ENCODE results near the gene GSC2. TPM values are rescaled to one million over a fixed set of nuclear protein-coding genes. Genes with fewer than 3 reads are reported as not detected.
"Not testable (repeated sequence)": the region's sequence is repeated elsewhere in the genome, so short reads cannot be mapped to it uniquely, and the experiment has no call there.

GSC2 gene
- total RNA-seq, 5 donors from 2014 or later (not counting 1 experiment from before 2014, with no cell fraction given): not detected

- ChIA-PET POLR2A (no interaction called here), CTCF (no interaction called here)
- ATAC-seq (replicated peaks in 1 of 4): no peak
- Mint-ChIP-seq H3K27ac (no peak overlapping the region), H3K4me1 (peaks cover 25 to 32% (median 31%) of the 10 kb centered on the region in 3 donors), H3K4me3 (peak overlapping the region; percentile 17 to 95 (median 37)), H3K9me3 (no peaks in the 10 kb centered on the region), H3K27me3 (peaks cover 28 to 50% of the 10 kb centered on the region in 2 donors), H3K36me3 (no peaks in the 10 kb centered on the region)
- Histone ChIP-seq H3K36me3 (ENCODE audit: control insufficient read depth in 2 of 2, extremely low read depth in 1 of 2, insufficient read depth in 1 of 2, low read length in 1 of 2) (no peaks in the 10 kb centered on the region), H3K4me1 (ENCODE audit: control insufficient read depth in 1 of 2, extremely low read depth in 1 of 2, insufficient read depth in 2 of 2, low read length in 2 of 2) (peaks cover 6 to 38% of the 10 kb centered on the region in 2 experiments), H3K9me3 (no peaks in the 10 kb centered on the region), H3K27me3 (replicated peaks in 1 of 2; ENCODE audit: control insufficient read depth in 2 of 2, extremely low read depth in 1 of 2, insufficient read depth in 2 of 2, low read length in 1 of 2) (peaks cover 9 to 72% of the 10 kb centered on the region in 2 experiments), H3K27ac (ENCODE audit: low read length) (no peak overlapping the region), H3K4me3 (ENCODE audit: control insufficient read depth in 1 of 2, extremely low read depth in 1 of 2, low read length in 1 of 2) (no peak overlapping the region)
- DNase-seq: no peak
- 74% methylated on average over 17 of the region's 17 CpGs for WGBS (ENCODE audit: insufficient coverage)
Observed at GRCh38 chr22:19168088-19168890, 18.2 kb upstream of the GSC2 start.

GRCh38 chr22:19167106-19167869, 17.2 kb upstream of the GSC2 start:
- Histone ChIP-seq H3K36me3 (ENCODE audit: control insufficient read depth in 2 of 2, extremely low read depth in 1 of 2, insufficient read depth in 1 of 2, low read length in 1 of 2) (no peaks in the 10 kb centered on the region), H3K27me3 (replicated peaks in 1 of 2; ENCODE audit: control insufficient read depth in 2 of 2, extremely low read depth in 1 of 2, insufficient read depth in 2 of 2, low read length in 1 of 2) (peaks cover 9 to 78% of the 10 kb centered on the region in 2 experiments), H3K27ac (ENCODE audit: low read length) (no peak overlapping the region), H3K4me3 (ENCODE audit: control insufficient read depth in 1 of 2, extremely low read depth in 1 of 2, low read length in 1 of 2) (no peak overlapping the region), H3K4me1 (ENCODE audit: control insufficient read depth in 1 of 2, extremely low read depth in 1 of 2, insufficient read depth in 2 of 2, low read length in 2 of 2) (peaks cover 3 to 28% of the 10 kb centered on the region in 2 experiments), H3K9me3 (no peaks in the 10 kb centered on the region)
- 79% methylated on average over 7 of the region's 13 CpGs for WGBS (ENCODE audit: insufficient coverage)
- ChIA-PET CTCF (no interaction called here), POLR2A (no interaction called here)
- no peak for ATAC-seq (replicated peaks in 1 of 4)
- DNase-seq: no peak
- Mint-ChIP-seq H3K4me1 (peaks cover 15 to 22% (median 21%) of the 10 kb centered on the region in 3 donors), H3K27me3 (peaks cover 28 to 50% of the 10 kb centered on the region in 2 donors), H3K36me3 (no peaks in the 10 kb centered on the region), H3K9me3 (no peaks in the 10 kb centered on the region), H3K27ac (no peak overlapping the region), H3K4me3 (no peak overlapping the region)

- WGBS (ENCODE audit: insufficient coverage): 88% methylated on average over 8 of the region's 8 CpGs
- POLR2A ChIA-PET: no interaction called here
- Histone ChIP-seq H3K27ac (ENCODE audit: low read length) (no peak overlapping the region), H3K9me3 (no peaks in the 10 kb centered on the region), H3K4me1 (ENCODE audit: control insufficient read depth in 1 of 2, extremely low read depth in 1 of 2, insufficient read depth in 2 of 2, low read length in 2 of 2) (peaks cover 0 to 22% of the 10 kb centered on the region in 2 experiments), H3K4me3 (ENCODE audit: control insufficient read depth in 1 of 2, extremely low read depth in 1 of 2, low read length in 1 of 2) (no peak overlapping the region), H3K27me3 (replicated peaks in 1 of 2; ENCODE audit: control insufficient read depth in 2 of 2, extremely low read depth in 1 of 2, insufficient read depth in 2 of 2, low read length in 1 of 2) (peaks cover 9 to 84% of the 10 kb centered on the region in 2 experiments), H3K36me3 (ENCODE audit: control insufficient read depth in 2 of 2, extremely low read depth in 1 of 2, insufficient read depth in 1 of 2, low read length in 1 of 2) (no peaks in the 10 kb centered on the region)
- DNase-seq: no peak
- no peaks in the 10 kb centered on the region for H3K36me3 Mint-ChIP-seq
- no peak overlapping the region for H3K4me3 Mint-ChIP-seq
- no peak overlapping the region for H3K27ac Mint-ChIP-seq
- CTCF ChIA-PET: no interaction called here
- H3K27me3 Mint-ChIP-seq: peaks cover 28 to 50% of the 10 kb centered on the region in 2 donors
- H3K4me1 Mint-ChIP-seq: peaks cover 11 to 17% (median 17%) of the 10 kb centered on the region in 3 donors
- no peak for ATAC-seq (replicated peaks in 1 of 4)
- no peaks in the 10 kb centered on the region for H3K9me3 Mint-ChIP-seq
Observed at GRCh38 chr22:19166421-19166820, 16.3 kb upstream of the GSC2 start.

- Mint-ChIP-seq H3K27ac (no peak overlapping the region), H3K4me1 (peaks cover 0 to 5% (median 4%) of the 10 kb centered on the region in 3 donors), H3K4me3 (no peak overlapping the region), H3K27me3 (peaks cover 28 to 55% of the 10 kb centered on the region in 2 donors), H3K9me3 (no peaks in the 10 kb centered on the region), H3K36me3 (no peaks in the 10 kb centered on the region)
- 92% methylated on average over 2 of the region's 6 CpGs for WGBS (ENCODE audit: insufficient coverage)
- Histone ChIP-seq H3K36me3 (ENCODE audit: control insufficient read depth in 2 of 2, extremely low read depth in 1 of 2, insufficient read depth in 1 of 2, low read length in 1 of 2) (no peaks in the 10 kb centered on the region), H3K4me1 (ENCODE audit: control insufficient read depth in 1 of 2, extremely low read depth in 1 of 2, insufficient read depth in 2 of 2, low read length in 2 of 2) (peaks cover 0 to 5% of the 10 kb centered on the region in 2 experiments), H3K27me3 (replicated peaks in 1 of 2; ENCODE audit: control insufficient read depth in 2 of 2, extremely low read depth in 1 of 2, insufficient read depth in 2 of 2, low read length in 1 of 2) (peaks cover 6 to 67% of the 10 kb centered on the region in 2 experiments), H3K27ac (ENCODE audit: low read length) (no peak overlapping the region), H3K4me3 (ENCODE audit: control insufficient read depth in 1 of 2, extremely low read depth in 1 of 2, low read length in 1 of 2) (no peak overlapping the region), H3K9me3 (no peaks in the 10 kb centered on the region)
- DNase-seq (no peak), ATAC-seq (replicated peaks in 1 of 4) (no peak)
- POLR2A ChIA-PET: no interaction called here
- CTCF ChIA-PET: no interaction called here
Observed at GRCh38 chr22:19164425-19164824, 14.3 kb upstream of the GSC2 start.

- H3K4me1 Mint-ChIP-seq; DNase-seq; H3K4me1 ChIP-seq (ENCODE audit: control insufficient read depth in 1 of 2, extremely low read depth in 1 of 2, insufficient read depth in 2 of 2, low read length in 2 of 2); H3K36me3 ChIP-seq (ENCODE audit: control insufficient read depth in 2 of 2, extremely low read depth in 1 of 2, insufficient read depth in 1 of 2, low read length in 1 of 2); ATAC-seq (replicated peaks in 1 of 4); H3K27ac ChIP-seq (ENCODE audit: low read length); H3K36me3 Mint-ChIP-seq; H3K9me3 ChIP-seq; CTCF ChIA-PET; H3K4me3 Mint-ChIP-seq; POLR2A ChIA-PET; H3K27ac Mint-ChIP-seq; H3K4me3 ChIP-seq (ENCODE audit: control insufficient read depth in 1 of 2, extremely low read depth in 1 of 2, low read length in 1 of 2); H3K9me3 Mint-ChIP-seq: not testable (repeated sequence)
- H3K27me3 ChIP-seq (replicated peaks in 1 of 2; ENCODE audit: control insufficient read depth in 2 of 2, extremely low read depth in 1 of 2, insufficient read depth in 2 of 2, low read length in 1 of 2): peaks cover 0 to 36% of the 10 kb centered on the region in 2 experiments
- WGBS (ENCODE audit: insufficient coverage): 100% methylated on average over 1 of the region's 11 CpGs
- H3K27me3 Mint-ChIP-seq: peaks cover 3 to 34% of the 10 kb centered on the region in 2 donors
Observed at GRCh38 chr22:19158649-19159048, 8.6 kb upstream of the GSC2 start.

GRCh38 chr22:19156109-19156508, 6.0 kb upstream of the GSC2 start:
- H3K4me1 ChIP-seq (ENCODE audit: control insufficient read depth in 1 of 2, extremely low read depth in 1 of 2, insufficient read depth in 2 of 2, low read length in 2 of 2); ATAC-seq (replicated peaks in 1 of 4); H3K4me3 Mint-ChIP-seq; H3K36me3 ChIP-seq (ENCODE audit: control insufficient read depth in 2 of 2, extremely low read depth in 1 of 2, insufficient read depth in 1 of 2, low read length in 1 of 2); H3K27ac ChIP-seq (ENCODE audit: low read length); DNase-seq; CTCF ChIA-PET; H3K36me3 Mint-ChIP-seq; H3K27ac Mint-ChIP-seq; H3K9me3 Mint-ChIP-seq; H3K9me3 ChIP-seq; H3K4me3 ChIP-seq (ENCODE audit: control insufficient read depth in 1 of 2, extremely low read depth in 1 of 2, low read length in 1 of 2); POLR2A ChIA-PET: not testable (repeated sequence)
- peaks cover 21 to 54% of the 10 kb centered on the region in 2 donors for H3K27me3 Mint-ChIP-seq
- H3K27me3 ChIP-seq (replicated peaks in 1 of 2; ENCODE audit: control insufficient read depth in 2 of 2, extremely low read depth in 1 of 2, insufficient read depth in 2 of 2, low read length in 1 of 2): peaks cover 6 to 45% of the 10 kb centered on the region in 2 experiments
- 92% methylated on average over 9 of the region's 9 CpGs for WGBS (ENCODE audit: insufficient coverage)
- peaks cover 5 to 11% (median 6%) of the 10 kb centered on the region in 3 donors for H3K4me1 Mint-ChIP-seq
